Esophagus (tissue), 2 donors: ENCODE results near the gene SLX1B. TPM values are rescaled to one million over a fixed set of nuclear protein-coding genes. Genes with fewer than 3 reads are reported as not detected.
"Not testable (repeated sequence)": the region's sequence is repeated elsewhere in the genome, so short reads cannot be mapped to it uniquely, and the experiment has no call there.

ENCODE experiments used
- H3K27ac ChIP-seq, 2 donors: one replicate each; pipeline ENCODE4 v1.5.1; 2013; ENCODE audit warnings: low read depth in 2 of 2, mild to moderate bottlenecking in 2 of 2, inconsistent platforms in 1 of 2, low read length in 1 of 2, moderate library complexity in 1 of 2
- H3K27me3 ChIP-seq, 2 donors: one replicate each; pipeline ENCODE4 v1.6.1; 2013; ENCODE audit warnings: low read length in 2 of 2, control low read depth in 1 of 2, mild to moderate bottlenecking in 1 of 2; ENCODE audit not compliant: insufficient read depth in 2 of 2, control insufficient read depth in 1 of 2
- H3K36me3 ChIP-seq, 2 donors: one replicate each; pipeline ENCODE4 v1.6.1; 2013; ENCODE audit warnings: low read length in 1 of 2; ENCODE audit not compliant: control insufficient read depth in 2 of 2, insufficient read depth in 2 of 2
- H3K4me1 ChIP-seq, 2 donors: one replicate each; pipeline ENCODE4 v1.6.1; 2013; ENCODE audit warnings: low read length in 1 of 2; ENCODE audit not compliant: control insufficient read depth in 2 of 2, insufficient read depth in 2 of 2
- H3K4me3 ChIP-seq, 2 donors: one replicate each; pipeline ENCODE4 v1.5.1; 2013; ENCODE audit warnings: low read length in 2 of 2, mild to moderate bottlenecking in 2 of 2, low read depth in 1 of 2, moderate library complexity in 1 of 2
- H3K9me3 ChIP-seq, 2 donors: one replicate each; pipeline ENCODE4 v1.6.1; 2013; ENCODE audit warnings: mild to moderate bottlenecking in 2 of 2, low read depth in 1 of 2, low read length in 1 of 2, moderate library complexity in 1 of 2; ENCODE audit not compliant: control insufficient read depth in 2 of 2, insufficient read depth in 1 of 2
- WGBS, 2 donors: extraction: QIAGEN DNeasy Blood & Tissue Kit; methylation state at CpG; one replicate each; pipeline ENCODE4 v1.1.7; 2013; 5-methylcytosine and 5-hydroxymethylcytosine counted together
- polyA plus RNA-seq, 2 donors: library from polyadenylated mRNA; stranded (reverse); fragments of 200-250 nt; gene quantifications; one replicate each; pipeline ENCODE4 v1.2.3, GENCODE V29; 2013
- donor health status: healthy with polysubstance abuse.
- donor health status: Bipolar disorder and iron deficiency.

SLX1B gene
- polyA plus RNA-seq, 2 donors, result 16.4 to 19.0 TPM

- H3K36me3 ChIP-seq, H3K9me3 ChIP-seq, H3K27ac ChIP-seq, H3K4me3 ChIP-seq, H3K27me3 ChIP-seq, H3K4me1 ChIP-seq: not testable (repeated sequence)
- no CpG with 5 or more reads among the region's 57 CpGs for WGBS, 2 donors
Observed at GRCh38 chr16:29465985-29466824, 11.9 kb downstream of the SLX1B start.

GRCh38 chr16:29466904-29467303 lies 12.6 kb downstream of the SLX1B start:
- WGBS, 2 donors, result no CpG with 5 or more reads among the region's 33 CpGs
- not testable (repeated sequence) for H3K27ac ChIP-seq, H3K27me3 ChIP-seq, H3K9me3 ChIP-seq, H3K36me3 ChIP-seq, H3K4me3 ChIP-seq, H3K4me1 ChIP-seq

GRCh38 chr16:29467654-29468366 lies 13.5 kb downstream of the SLX1B start:
- not testable (repeated sequence) for H3K36me3 ChIP-seq, H3K4me1 ChIP-seq, H3K4me3 ChIP-seq, H3K27ac ChIP-seq, H3K27me3 ChIP-seq, H3K9me3 ChIP-seq
- no CpG with 5 or more reads among the region's 10 CpGs for WGBS, 2 donors

GRCh38 chr16:29469660-29470059 lies 15.3 kb downstream of the SLX1B start:
- not testable (repeated sequence) for H3K4me1 ChIP-seq, H3K36me3 ChIP-seq, H3K27me3 ChIP-seq, H3K9me3 ChIP-seq, H3K27ac ChIP-seq, H3K4me3 ChIP-seq
- 12 to 16% methylated on average over 5 of the region's 6 CpGs for WGBS, 2 donors

- H3K36me3 ChIP-seq, H3K27me3 ChIP-seq, H3K4me1 ChIP-seq, H3K27ac ChIP-seq, H3K9me3 ChIP-seq, H3K4me3 ChIP-seq: not testable (repeated sequence)
- WGBS, 2 donors, result no CpG with 5 or more reads among the region's 4 CpGs
Observed at GRCh38 chr16:29472065-29472464, 17.7 kb downstream of the SLX1B start.

GRCh38 chr16:29482276-29482675 lies 27.9 kb downstream of the SLX1B start:
- 72 to 86% methylated on average over 5 to 6 of the region's 12 CpGs for WGBS, 2 donors
- H3K9me3 ChIP-seq, H3K36me3 ChIP-seq, H3K27ac ChIP-seq, H3K4me3 ChIP-seq, H3K27me3 ChIP-seq, H3K4me1 ChIP-seq: not testable (repeated sequence)

- not testable (repeated sequence) for H3K36me3 ChIP-seq, H3K4me3 ChIP-seq, H3K27ac ChIP-seq, H3K4me1 ChIP-seq, H3K9me3 ChIP-seq, H3K27me3 ChIP-seq
- WGBS, 2 donors, result 87 to 95% methylated on average over 2 of the region's 6 CpGs
Observed at GRCh38 chr16:29506308-29506707, 52.0 kb downstream of the SLX1B start, which contains the start of gene NPIPB12. TSS of gene NPIPB12 (minus strand) at chr16:29506408.

Other genes starting within 250 kb of the SLX1B start
- gene NPIPB11, start 47.8 kb upstream of the SLX1B start, polyA plus RNA-seq, result 1 to 10 TPM in 1 of 2 donors, under 1 TPM in 1; 0.68 to 3.4 TPM
- gene BOLA2, start 182 bp upstream of the SLX1B start, polyA plus RNA-seq, result 10 to 100 TPM; 18.8 to 26.0 TPM
- gene SULT1A4, start 5.4 kb downstream of the SLX1B start, polyA plus RNA-seq, result 1 to 10 TPM; 5.7 to 6.6 TPM
- gene NPIPB12, start 51.9 kb downstream of the SLX1B start, polyA plus RNA-seq, result 10 to 100 TPM; 23.2 to 67.5 TPM
- 1 to 10 TPM; 1.1 to 1.5 TPM for gene SPN, start 208.7 kb downstream of the SLX1B start, polyA plus RNA-seq
- gene QPRT, start 224.6 kb downstream of the SLX1B start, polyA plus RNA-seq, result under 1 TPM; 0.28 to 0.56 TPM